HepG2 (cell line): Measurements from ENCODE around the gene PCBP2. TPM values are rescaled to one million over a fixed set of nuclear protein-coding genes. Genes with fewer than 3 reads are reported as not detected.

ENCODE experiments used
- CHD4 ChIP-seq: fragments of 200-600 bp; sonication (generic); IDR thresholded peaks from 2 replicates; pipeline ENCODE4 v1.7.0; 2017; ENCODE audit warnings: mild to moderate bottlenecking, low read length, borderline replicate concordance
- DDIT3 ChIP-seq: sonication (generic); formaldehyde crosslinking; IDR thresholded peaks from 2 replicates; pipeline ENCODE4 v1.4.0; 2020; ENCODE audit warnings: mild to moderate bottlenecking, missing genetic modification reagents
- FOSL1 ChIP-seq: sonication (generic); formaldehyde crosslinking; IDR thresholded peaks from 2 replicates; pipeline ENCODE4 v1.9.0; 2021; ENCODE audit warnings: missing genetic modification reagents, borderline replicate concordance
- NFE2 ChIP-seq: sonication (generic); formaldehyde crosslinking; IDR thresholded peaks from 2 replicates; pipeline ENCODE4 v1.4.0; 2020; ENCODE audit warnings: missing genetic modification reagents
- NPAS2 ChIP-seq: sonication (generic); formaldehyde crosslinking; IDR thresholded peaks from 2 replicates; pipeline ENCODE4 v1.8.0; 2022; ENCODE audit warnings: mild to moderate bottlenecking, missing genetic modification reagents, borderline replicate concordance
- NRL ChIP-seq: sonication (generic); formaldehyde crosslinking; IDR thresholded peaks from 2 replicates; pipeline ENCODE4 v1.5.0; 2020; ENCODE audit warnings: missing genetic modification reagents, mild to moderate bottlenecking, moderate library complexity, borderline replicate concordance
- PHF5A ChIP-seq: IDR thresholded peaks from one replicate; pipeline ENCODE4 v1.6.1; 2018; ENCODE audit warnings: low read depth, missing genetic modification reagents; ENCODE audit not compliant: unreplicated experiment
- PTBP1 ChIP-seq: fragments of 200-400 bp; formaldehyde crosslinking; IDR thresholded peaks from 2 replicates; pipeline ENCODE4 v1.6.1; 2018; ENCODE audit warnings: low read length, low read depth; ENCODE audit not compliant: poor library complexity, severe bottlenecking
- SMARCE1 ChIP-seq: fragments of 450-650 bp; IDR thresholded peaks from 2 replicates; pipeline ENCODE4 v1.6.1; 2017; ENCODE audit warnings: borderline replicate concordance
- SNAI1 ChIP-seq: sonication (generic); formaldehyde crosslinking; IDR thresholded peaks from 2 replicates; pipeline ENCODE4 v1.5.0; 2020; ENCODE audit warnings: mild to moderate bottlenecking, missing genetic modification reagents, borderline replicate concordance
- TCF7L2 ChIP-seq: IDR thresholded peaks from 2 replicates; pipeline ENCODE4 v1.6.1; 2011; ENCODE audit warnings: mild to moderate bottlenecking, low read depth, low read length, moderate library complexity
- ZBTB26 ChIP-seq: IDR thresholded peaks from 2 replicates; pipeline ENCODE4 v1.6.1; 2016; ENCODE audit warnings: missing compliant biosample characterization, missing genetic modification reagents, borderline replicate concordance
- ZFP37 ChIP-seq: sonication (generic); formaldehyde crosslinking; IDR thresholded peaks from 2 replicates; pipeline ENCODE4 v1.4.0; 2020; ENCODE audit warnings: missing genetic modification reagents, borderline replicate concordance
- ZNF12 ChIP-seq: sonication (generic); formaldehyde crosslinking; IDR thresholded peaks from 2 replicates; pipeline ENCODE4 v1.5.0; 2020; ENCODE audit warnings: missing genetic modification reagents
- ZNF142 ChIP-seq: sonication (generic); formaldehyde crosslinking; IDR thresholded peaks from 2 replicates; pipeline ENCODE4 v1.4.0; 2020; ENCODE audit warnings: missing genetic modification reagents
- ZNF276 ChIP-seq: sonication (generic); formaldehyde crosslinking; IDR thresholded peaks from 2 replicates; pipeline ENCODE4 v1.4.0; 2020; ENCODE audit warnings: mild to moderate bottlenecking, low read depth, missing genetic modification reagents
- ZNF335 ChIP-seq: sonication (generic); formaldehyde crosslinking; IDR thresholded peaks from 2 replicates; pipeline ENCODE4 v1.4.0; 2020; ENCODE audit warnings: missing genetic modification reagents
- ZNF546 ChIP-seq: sonication (generic); formaldehyde crosslinking; conservative IDR thresholded peaks from 2 replicates; pipeline ENCODE4 v1.8.1; 2023; ENCODE audit warnings: mild to moderate bottlenecking, missing genetic modification reagents
- ZNF567 ChIP-seq: sonication (generic); formaldehyde crosslinking; IDR thresholded peaks from 2 replicates; pipeline ENCODE4 v1.8.1; 2023; ENCODE audit warnings: mild to moderate bottlenecking, missing genetic modification reagents, borderline replicate concordance
- ZNF724P ChIP-seq: sonication (generic); formaldehyde crosslinking; IDR thresholded peaks from 2 replicates; pipeline ENCODE4 v1.8.0; 2022; ENCODE audit warnings: missing genetic modification reagents, borderline replicate concordance
- ZSCAN29 ChIP-seq: sonication (generic); formaldehyde crosslinking; conservative IDR thresholded peaks from 2 replicates; pipeline ENCODE4 v1.4.0; 2020; ENCODE audit warnings: mild to moderate bottlenecking, missing genetic modification reagents
- polyA plus RNA-seq, 8 experiments: library from polyadenylated mRNA; depleted of rRNA in 3 of 8; stranded (reverse) in 7 of 8; unstranded in 1 of 8; fragments of >200 nt; fragmentation: Illumina TruSeq in 4 of 8; extraction: Trizol in 4 of 8; gene quantifications; 2 replicates each; pipeline versions ENCODE4 v1.2.1 to v1.2.3, GENCODE V29; 2011 to 2016; ENCODE audit warnings: low read depth in 4 of 8, missing spikeins in 1 of 8, mixed read lengths in 1 of 8; ENCODE audit not compliant: insufficient read depth in 1 of 8
- total RNA-seq, 5 experiments: library from RNA; depleted of rRNA; stranded (reverse); fragments of >200 nt; fragmentation: Illumina TruSeq; extraction: Trizol; gene quantifications; 2 replicates each; pipeline ENCODE4 v1.2.3, GENCODE V29; 2016; ENCODE audit warnings: low read depth in 1 of 5

Gene PCBP2
- total and polyA plus RNA-seq, 2 of the 13 experiments (the other 11 are each of a cell fraction or from before 2014, with no cell fraction given): 154 to 345 TPM

- TF ChIP-seq NRL (CRISPR knock-in tag): no peak
- no peak for TF ChIP-seq ZNF567 (CRISPR knock-in tag)
- no peak for TF ChIP-seq ZNF724P (CRISPR knock-in tag)
- TF ChIP-seq ZBTB26 (CRISPR knock-in tag): no peak; the same call in 1 of the 2 replicates
- no peak for TF ChIP-seq NPAS2
- TF ChIP-seq PTBP1: no peak
- TF ChIP-seq SMARCE1: no peak
- TF ChIP-seq CHD4: no peak
- no peak for TF ChIP-seq SNAI1
- TF ChIP-seq TCF7L2: no peak
- TF ChIP-seq ZNF12 (CRISPR knock-in tag): no peak
- TF ChIP-seq ZNF335: no peak
- TF ChIP-seq ZNF142 (CRISPR knock-in tag): no peak
- TF ChIP-seq DDIT3: no peak
- TF ChIP-seq PHF5A (CRISPR knock-in tag): peak; percentile 67
- TF ChIP-seq FOSL1 (CRISPR knock-in tag): no peak
- TF ChIP-seq ZFP37 (CRISPR knock-in tag): no peak
- TF ChIP-seq NFE2: no peak
- no peak for TF ChIP-seq ZNF546 (CRISPR knock-in tag)
- TF ChIP-seq ZSCAN29 (CRISPR knock-in tag): no peak
- no peak for TF ChIP-seq ZNF276
Measured at GRCh38 chr12:53441040-53441833, 10.7 kb upstream of the PCBP2 start, which contains the start of gene PRR13 (continued).
